Measurements from ENCODE around the gene JAM2.
"Not testable (repeated sequence)": the region's sequence is repeated elsewhere in the genome, so short reads cannot be mapped to it uniquely, and the experiment has no call there.

JAM2 gene

GRCh38 chr21:25638660-25639550 is at the start of gene JAM2:
JAM2 (plus strand) TSS chr21:25639258; CDS start chr21:25639822, 564 bp downstream.
- DNase-seq (ENCODE audit: low read depth, low spot score): no peak

- DNase-seq (ENCODE audit: low read depth, low spot score): no peak
Observed at GRCh38 chr21:25589887-25590286, 49.2 kb upstream of the JAM2 start.

GRCh38 chr21:25607151-25608043 is 31.7 kb upstream of the JAM2 start, which contains the start of gene MRPL39:
MRPL39 (minus strand) TSS chr21:25607481; CDS start chr21:25607475, 6 bp downstream.
- peak; percentile 91 for DNase-seq (ENCODE audit: low read depth, low spot score)

GRCh38 chr21:25608044-25608737 is 30.9 kb upstream of the JAM2 start:
- peak; percentile 87 for DNase-seq (ENCODE audit: low read depth, low spot score)

- DNase-seq (ENCODE audit: low read depth, low spot score): no peak
Observed at GRCh38 chr21:25614441-25614840, 24.6 kb upstream of the JAM2 start.

- no peak for DNase-seq (ENCODE audit: low read depth, low spot score)
Observed at GRCh38 chr21:25615880-25616279, 23.2 kb upstream of the JAM2 start.

- DNase-seq (ENCODE audit: low read depth, low spot score): no peak
Observed at GRCh38 chr21:25619198-25619597, 19.9 kb upstream of the JAM2 start.

- no peak for DNase-seq (ENCODE audit: low read depth, low spot score)
Observed at GRCh38 chr21:25624511-25624910, 14.5 kb upstream of the JAM2 start.

- DNase-seq (ENCODE audit: low read depth, low spot score): no peak
Observed at GRCh38 chr21:25625036-25625435, 14.0 kb upstream of the JAM2 start.

GRCh38 chr21:25625776-25626555 is 13.1 kb upstream of the JAM2 start:
- DNase-seq (ENCODE audit: low read depth, low spot score): not testable (repeated sequence)

GRCh38 chr21:25626757-25627156 is 12.3 kb upstream of the JAM2 start:
- peak; percentile 17 for DNase-seq (ENCODE audit: low read depth, low spot score)

GRCh38 chr21:25632296-25632695 is 6.8 kb upstream of the JAM2 start:
- no peak for DNase-seq (ENCODE audit: low read depth, low spot score)

GRCh38 chr21:25635310-25635709 is 3.7 kb upstream of the JAM2 start:
- DNase-seq (ENCODE audit: low read depth, low spot score): no peak

GRCh38 chr21:25636727-25637126 is 2.3 kb upstream of the JAM2 start:
- DNase-seq (ENCODE audit: low read depth, low spot score): no peak

- DNase-seq (ENCODE audit: low read depth, low spot score): no peak
Observed at GRCh38 chr21:25637851-25638659, 1.0 kb upstream of the JAM2 start.

- peak; percentile 66 for DNase-seq (ENCODE audit: low read depth, low spot score)
Observed at GRCh38 chr21:25639551-25640201, 618 bp downstream of the JAM2 start.

- peak; percentile 37 for DNase-seq (ENCODE audit: low read depth, low spot score)
Observed at GRCh38 chr21:25640202-25640942, 1.3 kb downstream of the JAM2 start.

GRCh38 chr21:25640943-25641292 is 1.9 kb downstream of the JAM2 start:
- DNase-seq (ENCODE audit: low read depth, low spot score): no peak

- DNase-seq (ENCODE audit: low read depth, low spot score): no peak
Observed at GRCh38 chr21:25643486-25643885, 4.4 kb downstream of the JAM2 start.
